ENCODE results near the gene EGLN1. TPM values are rescaled to one million over a fixed set of nuclear protein-coding genes. Genes with fewer than 3 reads are reported as not detected.
"Not testable (repeated sequence)": the region's sequence is repeated elsewhere in the genome, so short reads cannot be mapped to it uniquely, and the experiment has no call there.

EGLN1 gene
- total RNA-seq = 10 to 100 TPM; 36.6 to 48.5 (median 42.2) TPM

DNA sequence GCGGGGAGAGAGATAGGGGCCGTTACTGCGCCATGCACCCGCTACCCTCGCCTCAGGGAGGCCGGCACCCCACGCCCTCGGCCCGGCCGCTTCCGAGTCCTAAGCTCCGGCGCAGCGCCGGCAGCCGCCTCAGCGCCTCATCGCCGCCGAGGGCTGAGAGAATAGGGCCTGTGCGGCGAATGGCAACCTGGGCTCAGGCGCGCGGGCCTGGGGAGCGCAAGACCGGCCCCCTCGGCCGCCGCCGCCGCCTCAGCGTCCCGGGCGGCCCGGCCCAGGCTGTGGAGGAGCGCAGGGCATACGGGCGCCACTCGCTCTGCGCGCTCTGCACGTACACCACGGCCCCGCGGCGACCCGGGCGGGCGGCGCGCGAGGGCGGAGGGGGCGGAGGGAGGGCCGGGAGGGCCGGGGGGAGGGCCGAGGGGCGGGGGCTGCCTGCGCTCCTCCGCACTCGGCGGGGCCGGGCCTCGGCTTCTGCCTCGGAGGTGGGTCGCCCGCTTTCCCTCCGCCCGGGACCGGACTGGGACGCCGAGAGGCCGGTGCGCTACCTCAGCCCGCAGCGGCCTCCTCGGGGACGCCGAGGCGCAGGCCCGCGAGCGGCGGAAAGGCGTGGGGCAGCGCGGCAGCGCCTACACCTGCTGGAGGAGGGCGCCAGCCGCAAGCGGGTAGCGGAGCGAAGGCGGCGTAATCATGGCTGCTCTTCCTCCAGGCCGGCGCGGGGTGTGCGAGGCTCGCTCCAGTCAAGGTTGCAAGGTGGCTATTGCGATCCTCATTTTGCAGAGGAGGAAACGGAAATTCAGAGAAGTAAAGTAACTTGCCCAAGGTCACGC, at the start of gene EGLN1:
EGLN1 (minus strand) TSS at position 317 of the 827 bp plus-strand sequence. CDS start 399 bp downstream, outside the sequence.
- intact Hi-C loops (cut with DNase I) = loop anchor here (2.0 kb wide), 1 partner anchor 107 kb away; the partner anchor contains the start of gene TSNAX

DNA sequence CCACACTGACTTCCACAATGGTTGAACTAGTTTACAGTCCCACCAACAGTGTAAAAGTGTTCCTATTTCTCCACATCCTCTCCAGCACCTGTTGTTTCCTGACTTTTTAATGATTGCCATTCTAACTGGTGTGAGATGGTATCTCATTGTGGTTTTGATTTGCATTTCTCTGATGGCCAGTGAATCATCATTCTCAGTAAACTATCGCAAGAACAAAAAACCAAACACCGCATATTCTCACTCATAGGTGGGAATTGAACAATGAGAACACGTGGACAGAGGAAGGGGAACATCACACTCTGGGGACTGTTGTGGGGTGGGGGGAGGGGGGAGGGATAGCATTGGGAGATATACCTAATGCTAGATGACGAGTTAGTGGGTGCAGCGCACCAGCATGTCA, 49.4 kb upstream of the EGLN1 start:
- DNase-seq; H3K9me3 ChIP-seq; intact Hi-C loops (cut with DNase I); H3K27ac ChIP-seq; H3K36me3 ChIP-seq; H3K4me1 ChIP-seq; H3K4me3 ChIP-seq (replicated peaks in 1 of 3); H3K27me3 ChIP-seq: not testable (repeated sequence)
- WGBS, 2 donors = 90 to 95% methylated on average over 5 of the region's 5 CpGs

More for the DNA sequence above, at the start of gene EGLN1:
- no peaks in the 10 kb centered on the region for H3K27me3 ChIP-seq
- peaks cover 21 to 25% of the 10 kb centered on the region in 2 donors for H3K4me1 ChIP-seq
- TF ChIP-seq, protein P1, sequence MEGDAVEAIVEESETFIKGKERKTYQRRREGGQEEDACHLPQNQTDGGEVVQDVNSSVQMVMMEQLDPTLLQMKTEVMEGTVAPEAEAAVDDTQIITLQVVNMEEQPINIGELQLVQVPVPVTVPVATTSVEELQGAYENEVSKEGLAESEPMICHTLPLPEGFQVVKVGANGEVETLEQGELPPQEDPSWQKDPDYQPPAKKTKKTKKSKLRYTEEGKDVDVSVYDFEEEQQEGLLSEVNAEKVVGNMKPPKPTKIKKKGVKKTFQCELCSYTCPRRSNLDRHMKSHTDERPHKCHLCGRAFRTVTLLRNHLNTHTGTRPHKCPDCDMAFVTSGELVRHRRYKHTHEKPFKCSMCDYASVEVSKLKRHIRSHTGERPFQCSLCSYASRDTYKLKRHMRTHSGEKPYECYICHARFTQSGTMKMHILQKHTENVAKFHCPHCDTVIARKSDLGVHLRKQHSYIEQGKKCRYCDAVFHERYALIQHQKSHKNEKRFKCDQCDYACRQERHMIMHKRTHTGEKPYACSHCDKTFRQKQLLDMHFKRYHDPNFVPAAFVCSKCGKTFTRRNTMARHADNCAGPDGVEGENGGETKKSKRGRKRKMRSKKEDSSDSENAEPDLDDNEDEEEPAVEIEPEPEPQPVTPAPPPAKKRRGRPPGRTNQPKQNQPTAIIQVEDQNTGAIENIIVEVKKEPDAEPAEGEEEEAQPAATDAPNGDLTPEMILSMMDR (IDR thresholded peaks at IDR 0.05) = peak in 3 of 6 experiments; percentile 9 to 26 (median 25)
- peak in 1 of 2 donors; percentile 91 for TF ChIP-seq POLR2A (IDR thresholded peaks at IDR 0.05)
- peak within 1 kb of the TSS; percentile 92 to 96 (median 94) for H3K27ac ChIP-seq
- H3K4me3 ChIP-seq (replicated peaks in 1 of 3) = peak within 1 kb of the TSS; percentile 58 to 87 (median 84)
- no peaks in the 10 kb centered on the region for H3K9me3 ChIP-seq
- DNase-seq = peak; percentile 89
- no peaks in the 10 kb centered on the region for H3K36me3 ChIP-seq
- 0 to 1% methylated on average over 12 to 17 of the region's 104 CpGs for WGBS, 2 donors

DNA sequence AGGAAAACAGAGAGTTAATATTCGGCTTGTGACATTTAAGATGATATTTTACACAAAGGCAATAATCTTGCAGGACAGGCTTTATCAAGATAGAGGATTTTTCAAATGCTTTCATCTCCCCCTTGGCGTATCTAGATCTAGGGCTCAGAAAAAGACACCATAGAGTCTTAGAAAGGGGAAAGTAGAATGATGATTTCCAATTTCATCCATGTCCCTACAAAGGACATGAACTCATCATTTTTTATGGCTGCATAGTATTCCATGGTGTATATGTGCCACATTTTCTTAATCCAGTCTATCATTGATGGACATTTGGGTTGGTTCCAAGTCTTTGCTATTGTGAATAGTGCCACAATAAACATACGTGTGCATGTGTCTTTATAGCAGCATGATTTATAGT, 48.9 kb upstream of the EGLN1 start:
- intact Hi-C loops (cut with DNase I) = not testable (repeated sequence)

DNA sequence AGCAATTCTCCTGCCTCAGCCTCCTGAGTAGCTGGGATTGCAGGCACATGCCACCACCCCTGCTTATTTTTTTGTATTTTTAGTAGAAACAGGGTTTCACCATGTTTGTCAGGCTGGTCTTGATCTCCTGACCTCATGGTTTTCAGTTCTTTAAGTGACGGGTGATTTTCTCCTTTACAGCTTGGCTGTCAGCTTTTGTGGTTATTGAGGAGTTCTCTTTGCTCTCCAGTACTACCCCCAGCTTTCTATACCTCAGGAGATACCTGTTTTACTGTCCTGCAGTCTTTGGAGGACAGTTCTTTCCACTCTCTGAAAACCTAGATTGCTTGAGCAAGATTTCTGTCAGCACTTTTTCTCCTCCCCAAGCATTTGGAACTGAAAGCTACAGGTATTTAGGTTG, 45.9 kb upstream of the EGLN1 start:
- TF ChIP-seq, protein P1 (IDR thresholded peaks at IDR 0.05) = no peak
- TF ChIP-seq POLR2A (IDR thresholded peaks at IDR 0.05) = no peak

More for the DNA sequence above, 48.9 kb upstream of the EGLN1 start:
- H3K36me3 ChIP-seq; DNase-seq; H3K4me1 ChIP-seq; H3K9me3 ChIP-seq; H3K4me3 ChIP-seq (replicated peaks in 1 of 3); H3K27me3 ChIP-seq; H3K27ac ChIP-seq: not testable (repeated sequence)
- 94 to 95% methylated on average over 2 of the region's 3 CpGs for WGBS, 2 donors

DNA sequence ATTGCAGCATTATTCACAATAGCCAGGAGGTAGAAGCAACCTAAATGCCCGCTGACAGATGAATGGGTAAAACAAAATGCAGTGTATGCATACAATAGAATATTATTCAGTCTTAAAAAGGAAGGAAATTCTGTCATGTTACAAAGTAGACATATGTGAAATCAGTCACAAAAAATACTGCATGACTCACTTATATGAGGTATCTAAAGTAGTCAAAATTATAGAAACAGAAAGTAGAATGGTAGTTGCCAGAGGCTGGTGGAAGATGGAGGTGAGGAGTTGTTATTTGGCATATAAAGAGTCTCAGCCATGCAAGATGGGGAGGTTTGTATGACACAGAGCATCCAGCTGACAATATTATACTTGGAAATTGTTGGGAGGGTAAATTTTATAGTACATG, 43.0 kb upstream of the EGLN1 start:
- DNase-seq = no peak
- H3K36me3 ChIP-seq = no peaks in the 10 kb centered on the region
- no peaks in the 10 kb centered on the region for H3K9me3 ChIP-seq
- intact Hi-C loops (cut with DNase I) = no loop called here
- no peak overlapping the region for H3K27ac ChIP-seq
- H3K4me1 ChIP-seq = no peaks in the 10 kb centered on the region
- 91 to 95% methylated on average over 1 of the region's 1 CpG for WGBS, 2 donors
- no peaks in the 10 kb centered on the region for H3K27me3 ChIP-seq
- TF ChIP-seq POLR2A (IDR thresholded peaks at IDR 0.05) = no peak
- TF ChIP-seq, protein P1 (IDR thresholded peaks at IDR 0.05) = no peak
- H3K4me3 ChIP-seq (replicated peaks in 1 of 3) = no peak overlapping the region

More for the DNA sequence above, 45.9 kb upstream of the EGLN1 start:
- intact Hi-C loops (cut with DNase I) = no loop called here
- Histone ChIP-seq H3K36me3 (no peaks in the 10 kb centered on the region), H3K4me3 (replicated peaks in 1 of 3) (no peak overlapping the region), H3K27me3 (no peaks in the 10 kb centered on the region), H3K4me1 (no peaks in the 10 kb centered on the region), H3K9me3 (no peaks in the 10 kb centered on the region), H3K27ac (no peak overlapping the region)
- WGBS, 2 donors = 73 to 89% methylated on average over 1 of the region's 1 CpG
- DNase-seq = no peak

DNA sequence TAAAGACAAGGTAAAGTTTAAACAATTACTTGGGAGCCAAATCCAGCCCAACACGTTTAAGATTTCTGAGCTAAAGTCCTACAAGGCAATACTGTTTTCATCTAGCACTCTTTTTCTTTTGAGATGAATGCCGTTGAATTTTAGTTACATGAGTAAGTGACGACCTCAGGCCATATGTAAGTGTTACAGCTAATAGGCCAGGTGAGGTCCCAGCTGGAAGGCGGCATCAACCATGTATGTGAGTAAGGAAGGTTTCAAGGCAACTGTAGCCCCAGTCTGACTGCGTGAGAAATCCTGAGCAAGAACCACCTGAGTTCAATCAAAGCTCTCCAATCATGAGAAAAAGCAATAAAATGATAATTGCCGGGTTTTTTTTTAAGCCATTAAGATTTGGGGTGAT, 41.5 kb upstream of the EGLN1 start:
- H3K9me3 ChIP-seq = no peaks in the 10 kb centered on the region
- intact Hi-C loops (cut with DNase I) = no loop called here
- H3K36me3 ChIP-seq = no peaks in the 10 kb centered on the region
- H3K4me3 ChIP-seq (replicated peaks in 1 of 3) = no peak overlapping the region
- H3K27ac ChIP-seq = no peak overlapping the region
- H3K4me1 ChIP-seq = no peaks in the 10 kb centered on the region
- 78% methylated on average over 6 of the region's 6 CpGs for WGBS, 2 donors
- no peak for DNase-seq
- H3K27me3 ChIP-seq = no peaks in the 10 kb centered on the region
- TF ChIP-seq, protein P1 (IDR thresholded peaks at IDR 0.05) = no peak
- TF ChIP-seq POLR2A (IDR thresholded peaks at IDR 0.05) = no peak

Data from thyroid gland (tissue), 4 donors.